ENCODE results near the gene UBAC1.
"Not testable (repeated sequence)": the region's sequence is repeated elsewhere in the genome, so short reads cannot be mapped to it uniquely, and the experiment has no call there.

Gene UBAC1

DNA sequence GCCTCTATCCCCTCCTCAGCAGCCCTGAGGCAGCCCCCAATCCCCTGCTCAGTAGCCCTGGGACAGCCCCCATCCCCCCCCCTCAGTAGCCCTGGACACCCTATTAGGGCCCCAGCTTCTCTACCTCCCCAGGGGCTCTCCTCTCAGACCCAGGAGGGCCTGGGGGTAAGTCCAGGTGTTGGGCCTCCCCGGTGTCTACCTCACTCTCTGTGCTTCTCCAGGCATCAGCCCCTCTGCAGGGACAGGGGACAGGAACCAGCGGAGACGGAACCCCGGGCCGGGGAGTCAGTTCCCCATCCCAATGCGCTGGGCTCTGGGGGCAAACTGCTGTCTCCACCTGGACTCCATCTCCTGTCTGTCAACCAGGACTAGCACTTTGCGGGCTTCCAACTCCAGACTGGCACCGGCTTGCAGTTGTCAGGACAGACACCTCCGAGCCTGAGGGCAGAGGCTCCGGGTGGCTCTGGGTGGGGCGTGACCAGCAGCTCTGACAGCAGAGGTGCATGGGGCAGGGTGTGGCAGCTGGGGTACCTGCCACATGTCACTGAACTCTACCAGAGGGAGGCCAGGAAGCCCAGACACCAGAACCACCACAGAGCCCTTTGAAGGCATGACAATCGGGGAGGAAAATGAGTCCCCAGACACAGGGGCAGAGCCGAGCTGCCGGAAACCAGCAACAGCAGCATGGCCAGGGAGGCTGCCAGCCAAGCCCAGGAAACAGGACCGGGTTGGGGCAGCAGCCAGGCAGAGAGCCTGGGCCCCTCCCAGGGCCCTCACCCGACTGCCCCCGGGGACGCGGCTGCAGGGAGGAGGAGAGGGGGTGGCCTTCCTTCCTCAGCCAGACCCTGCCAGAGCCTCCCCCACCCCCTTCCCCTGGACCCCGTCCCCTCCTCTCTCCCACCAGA lies 17.7 kb upstream of the UBAC1 start:
- no peak for DNase-seq (ENCODE audit: low read depth, low spot score)

- no peak for DNase-seq (ENCODE audit: low read depth, low spot score)
Observed at GRCh38 chr9:135976944-135977343, 15.8 kb upstream of the UBAC1 start.

DNA sequence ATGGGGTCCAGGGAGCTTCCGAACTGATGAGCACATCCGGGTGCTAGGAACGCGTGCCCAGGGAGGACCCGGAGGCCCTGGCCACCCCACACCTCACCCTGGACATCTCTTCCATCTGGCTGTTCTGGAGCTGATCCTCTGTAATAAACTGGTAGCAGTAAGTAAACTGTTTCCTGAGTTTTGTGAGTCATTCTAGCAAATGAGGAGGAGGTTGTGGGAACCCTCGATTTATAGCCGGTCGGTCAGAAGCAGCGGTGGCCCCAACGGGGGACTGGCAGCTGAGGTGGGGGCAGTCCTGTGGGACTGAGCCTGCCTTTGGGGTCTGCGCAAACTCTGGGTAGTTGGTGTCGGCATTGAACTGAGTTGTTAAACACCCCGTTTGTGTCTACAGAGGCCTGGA lies 15.4 kb upstream of the UBAC1 start:
- DNase-seq (ENCODE audit: low read depth, low spot score) = no peak

- DNase-seq (ENCODE audit: low read depth, low spot score) = no peak
Observed at GRCh38 chr9:135975834-135976233, 14.7 kb upstream of the UBAC1 start.

DNA sequence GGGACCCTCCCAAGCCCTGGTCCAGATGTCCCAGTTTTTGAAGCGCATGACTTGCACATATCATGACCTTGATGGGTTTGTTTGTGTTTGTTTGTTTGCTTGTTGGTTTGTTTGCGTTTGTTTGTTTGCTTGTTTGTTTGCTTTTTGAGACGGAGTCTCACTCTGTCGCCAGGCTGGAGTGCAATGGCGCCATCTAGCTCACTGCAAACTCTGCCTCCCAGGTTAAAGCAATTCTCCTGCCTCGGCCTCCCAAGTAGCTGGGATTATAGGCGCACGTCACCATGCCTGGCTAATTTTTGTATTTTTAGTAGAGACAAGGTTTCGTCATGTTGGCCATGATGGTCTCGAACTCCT lies 13.0 kb upstream of the UBAC1 start:
- DNase-seq (ENCODE audit: low read depth, low spot score) = no peak

DNA sequence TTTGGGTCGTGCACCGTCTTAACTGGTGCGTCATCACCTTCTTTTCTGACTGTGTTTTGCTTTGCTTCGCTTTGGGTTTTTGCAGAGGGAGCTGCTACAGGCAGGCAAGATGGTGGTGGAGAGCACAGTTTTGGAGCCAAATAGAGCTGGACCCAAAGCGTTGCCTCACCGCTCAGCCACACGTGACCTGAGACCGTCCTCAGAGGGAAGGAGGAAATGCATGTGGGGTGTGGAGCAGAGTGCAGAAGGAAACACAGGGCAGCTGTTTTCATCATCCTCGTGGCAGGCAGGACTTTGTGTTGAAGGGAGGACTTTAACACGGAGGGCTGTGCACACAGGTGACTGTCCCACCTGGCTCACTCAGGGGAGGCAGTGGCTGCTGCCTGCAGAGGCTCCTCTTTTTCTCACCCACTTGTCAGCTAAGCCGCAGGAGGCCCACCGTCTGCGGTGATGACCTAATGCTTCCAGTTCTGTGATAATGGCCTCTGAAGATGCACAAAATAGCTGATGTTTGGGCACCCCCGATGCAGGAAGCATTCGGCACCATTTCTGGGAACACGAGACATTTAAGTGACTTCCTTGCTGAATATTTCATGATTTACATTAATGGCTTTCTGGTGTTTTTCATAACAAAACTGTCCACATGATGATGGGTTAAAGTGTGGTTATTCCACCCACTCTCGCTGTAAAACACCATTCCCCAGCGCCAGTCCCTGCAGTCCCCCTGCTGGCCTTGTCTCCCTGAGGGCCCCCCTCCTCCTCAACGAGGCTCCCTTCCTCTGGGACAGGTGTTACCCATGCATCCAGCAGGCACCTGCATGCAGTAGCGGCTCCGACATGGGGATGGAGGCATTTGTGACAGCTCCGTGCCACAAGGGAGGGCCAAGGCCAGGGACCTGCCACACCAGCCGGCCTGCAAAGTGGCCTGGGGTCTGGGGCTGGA lies 12.4 kb upstream of the UBAC1 start:
- DNase-seq (ENCODE audit: low read depth, low spot score) = no peak

DNA sequence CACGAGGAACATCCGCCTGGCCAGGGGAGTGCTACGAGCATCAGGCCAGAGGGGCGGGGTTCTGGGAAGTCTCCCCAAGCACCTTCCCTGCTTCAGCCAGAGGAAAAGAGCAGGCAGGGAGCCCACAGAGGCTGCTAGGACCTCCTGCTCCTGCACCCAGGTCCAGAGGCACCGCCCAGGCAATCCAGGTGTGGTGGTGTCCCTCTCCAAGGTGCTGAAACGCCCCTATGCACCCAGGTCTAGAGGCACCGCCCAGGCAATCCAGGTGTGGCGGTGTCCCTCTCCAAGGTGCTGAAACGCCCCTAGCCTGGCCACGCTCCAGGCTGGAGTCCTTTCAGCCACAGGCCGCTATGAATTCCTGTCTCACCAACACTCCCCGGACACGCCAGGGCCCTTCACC lies 10.7 kb upstream of the UBAC1 start:
- DNase-seq (ENCODE audit: low read depth, low spot score) = peak; percentile 66

DNA sequence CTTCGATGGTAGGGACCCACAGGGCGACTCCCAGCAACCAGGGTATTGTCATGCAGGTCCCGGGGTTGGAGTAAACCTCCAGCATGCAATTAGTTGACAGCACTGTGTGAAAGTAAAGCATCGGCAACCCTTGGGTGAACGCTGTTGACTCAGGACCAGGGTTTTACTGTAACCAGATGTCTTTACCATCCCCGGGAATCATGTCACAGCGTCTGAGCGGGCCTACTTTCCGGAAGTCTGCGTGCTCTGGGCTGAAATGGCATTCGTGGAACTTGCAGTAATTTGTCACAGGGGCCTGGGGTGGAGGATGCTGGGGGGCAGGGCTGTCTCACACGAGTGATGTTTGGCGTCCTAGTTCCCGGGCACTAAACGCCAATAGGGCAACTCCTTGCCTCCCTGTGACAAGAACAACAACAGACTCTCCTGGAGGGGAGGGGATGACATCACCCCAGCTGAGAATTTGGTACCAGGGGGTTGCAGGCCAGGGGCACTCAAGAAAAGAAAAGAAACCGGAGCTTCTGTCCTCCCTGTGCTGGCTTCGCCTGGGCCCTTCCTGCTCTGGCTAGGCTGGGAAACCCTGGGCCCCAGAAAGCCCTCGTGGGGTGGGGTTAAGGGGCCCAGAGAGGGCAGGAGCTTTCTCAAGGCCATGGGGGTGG lies 10.1 kb upstream of the UBAC1 start:
- no peak for DNase-seq (ENCODE audit: low read depth, low spot score)

- DNase-seq (ENCODE audit: low read depth, low spot score) = no peak
Observed at GRCh38 chr9:135970128-135970815, 9.1 kb upstream of the UBAC1 start.

GRCh38 chr9:135969064-135969683 lies 8.0 kb upstream of the UBAC1 start:
- DNase-seq (ENCODE audit: low read depth, low spot score) = peak; percentile 41

DNA sequence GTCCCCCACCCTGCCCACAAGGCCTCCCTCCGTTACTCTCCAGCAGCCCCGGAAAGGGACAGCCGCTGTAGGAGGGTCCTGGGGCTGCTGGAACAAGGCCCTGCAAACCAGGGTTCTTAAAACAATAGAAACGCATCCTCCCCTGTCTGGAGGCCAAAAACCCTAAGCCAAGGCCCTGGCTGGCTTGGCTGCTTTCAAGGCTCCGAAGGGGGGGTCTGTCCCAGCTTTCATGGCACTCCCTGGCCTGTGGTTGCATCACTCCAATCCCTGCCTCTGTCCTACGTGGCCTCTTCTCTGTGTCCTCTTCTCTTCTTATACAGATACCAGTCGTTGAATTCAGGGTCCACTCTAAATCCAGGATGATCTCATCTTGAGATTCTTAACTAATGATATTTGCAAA lies 7.4 kb upstream of the UBAC1 start:
- no peak for DNase-seq (ENCODE audit: low read depth, low spot score)

- DNase-seq (ENCODE audit: low read depth, low spot score) = no peak
Observed at GRCh38 chr9:135968083-135968476, 6.9 kb upstream of the UBAC1 start.

DNA sequence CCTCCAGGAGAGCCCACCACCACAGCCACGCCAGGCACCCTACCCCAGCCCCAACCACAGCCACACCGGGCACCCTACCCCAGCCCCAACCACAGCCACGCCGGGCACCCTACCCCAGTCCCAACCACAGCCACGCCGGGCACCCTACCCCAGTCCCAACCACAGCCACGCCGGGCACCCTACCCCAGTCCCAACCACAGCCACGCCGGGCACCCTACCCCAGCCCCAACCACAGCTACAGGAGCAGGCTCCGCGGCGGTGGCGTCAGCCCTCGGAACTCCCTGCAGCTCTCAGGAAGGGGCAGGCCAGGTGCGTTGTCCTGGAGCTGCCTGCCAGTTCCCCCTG lies 5.7 kb upstream of the UBAC1 start:
- not testable (repeated sequence) for DNase-seq (ENCODE audit: low read depth, low spot score)

- no peak for DNase-seq (ENCODE audit: low read depth, low spot score)
Observed at GRCh38 chr9:135965124-135965756, 4.1 kb upstream of the UBAC1 start.

- no peak for DNase-seq (ENCODE audit: low read depth, low spot score)
Observed at GRCh38 chr9:135963938-135964337, 2.8 kb upstream of the UBAC1 start.

DNA sequence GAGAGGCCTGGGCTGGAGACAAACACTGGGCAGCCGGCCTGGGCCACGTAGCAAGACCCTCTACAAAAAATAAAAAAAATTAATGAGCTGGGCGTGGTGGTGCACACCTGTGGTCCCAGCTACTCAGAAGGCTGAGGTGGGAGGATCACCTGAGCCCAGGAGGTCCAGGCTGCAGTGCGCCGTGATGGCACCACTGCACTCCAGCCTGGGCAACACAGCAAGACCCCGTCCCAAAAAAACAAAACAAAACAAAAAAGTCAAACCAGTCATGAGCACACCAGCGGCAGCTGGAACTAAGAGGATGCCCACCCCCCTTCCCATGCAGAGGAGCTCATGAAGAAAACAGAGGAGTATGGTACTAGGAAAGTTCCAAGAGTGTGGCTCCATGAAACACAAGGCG lies 2.2 kb upstream of the UBAC1 start:
- no peak for DNase-seq (ENCODE audit: low read depth, low spot score)

DNA sequence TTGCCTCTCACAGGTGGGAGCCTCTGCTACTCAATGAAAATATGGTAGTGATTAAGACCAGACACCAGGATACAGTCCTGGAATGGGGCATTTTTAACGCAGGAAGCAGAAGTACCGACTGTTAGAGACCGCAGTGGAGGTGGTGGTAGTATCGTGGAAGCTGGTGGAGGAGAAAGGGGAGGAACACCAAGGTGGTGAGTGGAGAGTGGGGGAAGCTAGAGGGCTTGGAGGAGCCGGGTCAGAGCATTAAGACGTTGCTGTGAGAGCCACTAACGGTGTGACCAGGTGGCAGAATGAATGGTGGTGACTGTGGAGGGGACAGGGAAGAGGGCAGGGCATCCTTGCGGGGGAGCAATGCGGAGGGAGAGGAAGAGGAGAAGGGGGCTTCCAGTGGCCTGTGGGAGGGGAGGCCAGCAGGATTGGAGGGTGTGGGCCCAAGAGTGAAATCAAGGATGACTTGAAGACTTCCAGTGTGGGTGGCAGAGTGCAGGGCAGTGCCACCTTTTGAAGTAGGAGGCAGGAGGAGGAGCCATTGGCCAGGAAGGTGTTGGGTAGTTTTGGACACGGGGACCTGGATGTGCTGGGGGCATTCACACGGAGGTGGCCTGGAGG lies 1.6 kb upstream of the UBAC1 start:
- DNase-seq (ENCODE audit: low read depth, low spot score) = no peak

- DNase-seq (ENCODE audit: low read depth, low spot score) = no peak
Observed at GRCh38 chr9:135961811-135962695, 880 bp upstream of the UBAC1 start.
